ENCODE data around the gene VAV1. TPM values are rescaled to one million over a fixed set of nuclear protein-coding genes. Genes with fewer than 3 reads are reported as not detected.

VAV1 gene, protein sequence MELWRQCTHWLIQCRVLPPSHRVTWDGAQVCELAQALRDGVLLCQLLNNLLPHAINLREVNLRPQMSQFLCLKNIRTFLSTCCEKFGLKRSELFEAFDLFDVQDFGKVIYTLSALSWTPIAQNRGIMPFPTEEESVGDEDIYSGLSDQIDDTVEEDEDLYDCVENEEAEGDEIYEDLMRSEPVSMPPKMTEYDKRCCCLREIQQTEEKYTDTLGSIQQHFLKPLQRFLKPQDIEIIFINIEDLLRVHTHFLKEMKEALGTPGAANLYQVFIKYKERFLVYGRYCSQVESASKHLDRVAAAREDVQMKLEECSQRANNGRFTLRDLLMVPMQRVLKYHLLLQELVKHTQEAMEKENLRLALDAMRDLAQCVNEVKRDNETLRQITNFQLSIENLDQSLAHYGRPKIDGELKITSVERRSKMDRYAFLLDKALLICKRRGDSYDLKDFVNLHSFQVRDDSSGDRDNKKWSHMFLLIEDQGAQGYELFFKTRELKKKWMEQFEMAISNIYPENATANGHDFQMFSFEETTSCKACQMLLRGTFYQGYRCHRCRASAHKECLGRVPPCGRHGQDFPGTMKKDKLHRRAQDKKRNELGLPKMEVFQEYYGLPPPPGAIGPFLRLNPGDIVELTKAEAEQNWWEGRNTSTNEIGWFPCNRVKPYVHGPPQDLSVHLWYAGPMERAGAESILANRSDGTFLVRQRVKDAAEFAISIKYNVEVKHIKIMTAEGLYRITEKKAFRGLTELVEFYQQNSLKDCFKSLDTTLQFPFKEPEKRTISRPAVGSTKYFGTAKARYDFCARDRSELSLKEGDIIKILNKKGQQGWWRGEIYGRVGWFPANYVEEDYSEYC
- polyA plus RNA-seq, result 10 to 100 TPM; 19.4 to 44.8 (median 22.8) TPM

DNA sequence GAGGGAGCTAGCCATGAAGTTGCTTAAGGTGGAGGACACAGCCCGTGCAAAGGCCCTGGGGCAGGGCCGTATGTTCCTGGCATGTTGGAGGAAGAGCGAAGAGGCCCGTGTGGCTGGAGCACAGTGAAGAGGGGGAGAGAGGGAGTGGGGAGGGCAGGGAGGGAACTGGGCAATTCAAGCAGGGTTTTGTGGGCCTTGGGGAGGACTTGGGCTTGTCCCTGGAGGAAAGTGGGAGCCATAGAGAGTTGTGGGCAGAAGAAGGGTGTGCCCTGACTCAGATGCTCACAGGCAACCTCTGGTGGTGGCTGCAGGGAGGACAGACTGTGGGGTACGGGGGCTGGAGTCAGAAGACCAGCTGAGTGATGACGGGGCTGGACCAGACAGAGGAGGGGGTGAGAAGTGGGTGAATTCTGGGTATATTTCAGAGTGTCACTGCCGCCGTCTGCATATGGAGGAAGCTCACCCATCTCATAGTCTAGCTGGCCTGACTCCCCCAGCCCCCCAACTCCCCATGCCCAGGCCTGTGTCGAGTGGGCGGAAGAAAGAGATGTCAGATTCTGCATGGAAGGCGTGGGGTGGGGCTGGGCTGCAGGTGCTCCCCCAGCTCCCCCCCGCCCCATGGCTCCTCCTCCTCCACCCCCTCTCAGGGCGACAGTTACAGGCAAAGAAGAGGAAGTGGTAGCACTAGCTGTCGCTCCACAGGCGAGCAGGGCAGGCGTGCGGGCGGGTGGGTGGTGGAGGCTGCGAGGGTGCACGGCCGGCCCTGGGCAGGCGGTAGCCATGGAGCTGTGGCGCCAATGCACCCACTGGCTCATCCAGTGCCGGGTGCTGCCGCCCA is at the start of gene VAV1:
Gene VAV1 (plus strand): TSS at position 681 of the 838 bp plus-strand sequence. CDS start 100 bp downstream, at position 781.
- Mint-ChIP-seq H3K27me3 (ENCODE audit: low read depth in 3 of 3) (peaks cover 3 to 26% (median 12%) of the 10 kb centered on the region in 3 donors), H3K36me3 (peaks cover 17 to 21% (median 17%) of the 10 kb centered on the region in 3 donors), H3K9me3 (no peaks in the 10 kb centered on the region), H3K27ac (peak within 1 kb of the TSS; percentile 92 to 99 (median 96)), H3K4me1 (peaks cover 58 to 65% of the 10 kb centered on the region in 2 donors), H3K4me3 (peak within 1 kb of the TSS; percentile 87 to 94 (median 91))
- peak; percentile 84 to 88 (median 86) for DNase-seq

DNA sequence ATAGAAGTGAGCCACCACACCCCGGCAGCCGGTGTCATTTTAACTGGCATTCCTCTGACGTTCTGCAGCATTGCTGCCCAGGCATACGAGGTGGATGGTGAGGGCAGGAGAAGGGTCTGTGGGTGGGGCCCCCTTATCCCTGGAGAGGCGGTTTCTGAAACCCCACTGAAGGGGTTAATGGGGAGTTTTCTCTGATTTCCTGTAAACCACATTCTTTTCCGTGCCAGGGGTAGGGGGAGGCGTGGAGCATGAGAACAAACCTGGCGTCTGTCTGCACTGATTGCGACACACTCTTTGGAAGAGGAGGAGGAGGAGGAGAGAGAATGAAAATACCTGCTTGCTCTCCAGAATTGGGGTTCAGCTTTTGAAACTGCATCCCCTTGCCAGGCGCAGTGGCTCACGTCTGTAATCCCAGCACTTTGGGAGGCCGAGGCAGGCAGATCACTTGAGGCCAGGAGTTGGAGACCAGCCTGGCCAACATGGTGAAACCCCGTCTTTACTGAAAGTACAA is 49.3 kb upstream of the VAV1 start:
- H3K27me3 Mint-ChIP-seq (ENCODE audit: low read depth in 3 of 3), result peaks cover 2 to 6% (median 4%) of the 10 kb centered on the region in 3 donors
- no peak for DNase-seq
- H3K4me1 Mint-ChIP-seq, result peaks cover 19 to 24% of the 10 kb centered on the region in 2 donors
- H3K4me3 Mint-ChIP-seq, result peak overlapping the region in 1 of 5 donors; percentile 6
- H3K27ac Mint-ChIP-seq, result no peak overlapping the region
- H3K9me3 Mint-ChIP-seq, result no peaks in the 10 kb centered on the region
- no peaks in the 10 kb centered on the region for H3K36me3 Mint-ChIP-seq

DNA sequence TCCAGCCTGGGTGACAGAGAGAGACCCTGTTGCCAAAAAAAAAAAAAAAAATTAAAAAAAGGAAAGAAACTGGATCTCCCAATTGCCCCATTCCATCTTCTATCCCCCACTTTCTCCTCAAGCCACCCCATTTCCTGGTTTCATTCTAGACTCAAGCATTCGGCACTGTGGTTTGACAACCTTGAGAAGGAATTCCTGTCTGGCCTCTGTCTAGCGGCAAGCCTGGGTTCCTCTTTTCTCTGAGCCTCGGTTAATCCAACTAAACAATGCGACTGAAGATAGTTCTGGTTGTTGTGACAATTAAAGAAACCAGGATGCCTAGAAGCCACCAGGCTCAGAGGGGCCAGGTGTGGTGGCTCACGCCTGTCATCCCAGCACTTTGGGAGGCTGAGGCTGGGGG is 48.8 kb upstream of the VAV1 start:
- peak overlapping the region in 3 of 6 donors; percentile 53 to 68 (median 66) for H3K27ac Mint-ChIP-seq
- H3K36me3 Mint-ChIP-seq, result no peaks in the 10 kb centered on the region
- H3K4me1 Mint-ChIP-seq, result peaks cover 18 to 24% of the 10 kb centered on the region in 2 donors
- H3K4me3 Mint-ChIP-seq, result peak overlapping the region in 1 of 5 donors; percentile 46
- H3K27me3 Mint-ChIP-seq (ENCODE audit: low read depth in 3 of 3), result peaks cover 2 to 4% (median 4%) of the 10 kb centered on the region in 3 donors
- DNase-seq, result peak; percentile 11 to 31 (median 26)
- no peaks in the 10 kb centered on the region for H3K9me3 Mint-ChIP-seq

DNA sequence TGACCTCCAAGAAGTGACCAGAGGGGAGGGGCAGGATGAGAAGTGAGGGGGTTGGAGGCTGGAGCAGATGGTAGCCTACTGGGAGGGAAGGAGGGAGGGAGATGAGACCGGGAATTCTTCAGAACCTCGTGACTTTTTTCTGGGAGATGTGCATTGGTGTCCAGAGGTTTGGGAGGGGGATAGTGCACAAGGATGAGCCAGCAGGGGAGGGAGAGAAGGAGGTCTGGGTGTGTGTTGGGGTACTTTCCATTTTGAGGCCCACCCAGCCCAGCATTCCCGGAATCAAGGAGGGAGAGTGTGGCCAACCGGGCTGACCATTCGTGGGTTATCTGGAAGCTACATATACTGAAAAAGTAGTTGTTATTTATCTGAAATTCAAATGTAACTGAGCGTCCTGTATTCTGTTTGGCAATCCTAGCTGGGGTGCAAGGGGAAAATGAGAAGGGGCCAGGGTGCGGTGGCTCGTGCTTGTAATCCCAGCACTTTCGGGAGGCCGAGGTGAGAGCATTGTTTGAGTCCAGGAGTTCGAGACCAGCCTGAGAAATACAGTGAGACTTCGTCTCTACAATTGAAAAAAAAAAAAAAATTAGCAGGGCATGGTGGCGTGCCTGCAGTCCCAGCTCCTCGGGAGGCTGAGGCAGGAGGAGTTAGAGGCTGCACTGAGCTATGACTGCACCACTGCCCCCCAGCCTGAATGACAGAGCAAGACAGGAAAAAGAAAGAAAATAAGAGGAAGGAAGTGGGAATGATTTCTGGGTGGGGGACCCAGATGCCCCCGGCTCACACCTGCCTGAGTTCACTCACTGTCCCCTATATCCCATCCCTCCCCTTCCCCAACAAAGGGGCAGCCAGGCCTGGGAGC is 47.6 kb upstream of the VAV1 start:
- H3K27me3 Mint-ChIP-seq (ENCODE audit: low read depth in 3 of 3), result peaks cover 2 to 4% (median 4%) of the 10 kb centered on the region in 3 donors
- no peak overlapping the region for H3K27ac Mint-ChIP-seq
- peaks cover 0 to 5% (median 0%) of the 10 kb centered on the region in 3 donors for H3K36me3 Mint-ChIP-seq
- DNase-seq, result no peak
- no peak overlapping the region for H3K4me3 Mint-ChIP-seq
- H3K4me1 Mint-ChIP-seq, result peaks cover 18 to 24% of the 10 kb centered on the region in 2 donors
- no peaks in the 10 kb centered on the region for H3K9me3 Mint-ChIP-seq

DNA sequence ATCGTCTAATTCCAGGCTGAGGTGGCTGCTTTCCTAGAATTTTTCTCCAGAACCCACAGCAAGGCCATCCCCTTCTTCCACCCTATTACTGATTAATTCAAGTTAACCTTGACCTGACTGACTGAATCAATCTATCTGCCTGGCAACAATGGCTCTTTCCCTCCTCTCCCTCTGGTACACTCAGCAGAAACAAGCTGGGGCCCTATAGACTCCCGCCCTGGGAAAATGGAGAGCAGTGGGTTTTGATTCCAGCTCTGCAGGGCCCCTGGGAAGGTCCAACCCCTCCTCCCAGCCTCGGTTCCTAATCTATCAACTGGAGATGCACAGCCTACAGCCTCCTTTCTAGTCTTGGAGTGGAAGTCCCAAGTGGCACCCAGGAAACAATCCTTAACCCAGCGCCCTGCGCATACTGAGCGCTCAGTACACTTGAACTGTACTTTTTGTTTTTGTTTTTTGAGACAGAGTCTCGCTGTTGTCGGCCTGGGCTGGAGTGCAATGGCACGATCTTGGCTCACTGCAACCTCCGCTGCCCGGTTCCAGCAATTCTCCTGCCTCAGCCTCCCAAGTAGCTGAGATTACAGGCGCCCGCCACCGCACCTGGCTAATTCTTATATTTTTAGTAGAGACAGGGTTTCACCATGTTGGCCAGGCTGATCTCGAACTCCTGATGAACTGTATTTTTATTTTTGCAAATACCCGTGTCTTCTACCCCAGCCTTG is 46.8 kb upstream of the VAV1 start:
- H3K4me1 Mint-ChIP-seq, result peaks cover 18 to 24% of the 10 kb centered on the region in 2 donors
- no peaks in the 10 kb centered on the region for H3K9me3 Mint-ChIP-seq
- H3K27me3 Mint-ChIP-seq (ENCODE audit: low read depth in 3 of 3), result peaks cover 0 to 3% (median 2%) of the 10 kb centered on the region in 3 donors

DNA sequence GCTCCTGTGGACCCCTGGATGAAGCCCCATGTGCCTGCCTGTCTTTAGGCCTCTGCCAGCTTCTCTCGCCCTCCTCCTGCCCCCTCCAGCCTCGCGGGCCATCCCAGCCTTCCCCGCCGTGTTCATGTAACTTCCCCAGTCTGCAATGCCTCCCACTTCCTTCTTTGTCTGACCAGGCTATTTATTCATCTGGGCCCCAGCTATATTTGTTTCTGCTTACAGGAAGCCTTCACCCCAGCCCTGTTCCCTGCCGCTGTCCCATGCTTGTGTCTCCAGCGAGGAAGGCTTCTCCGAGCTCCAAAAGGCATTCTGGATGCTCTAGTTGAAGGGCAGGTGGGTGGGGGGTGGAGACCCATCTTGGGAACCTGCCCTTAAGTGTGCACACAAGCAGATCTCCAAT is 44.2 kb upstream of the VAV1 start:
- Mint-ChIP-seq H3K4me3 (no peak overlapping the region), H3K27me3 (ENCODE audit: low read depth in 3 of 3) (peaks cover 0 to 3% (median 2%) of the 10 kb centered on the region in 3 donors), H3K36me3 (peaks cover 4 to 15% (median 5%) of the 10 kb centered on the region in 3 donors), H3K27ac (no peak overlapping the region), H3K4me1 (peaks cover 6 to 11% of the 10 kb centered on the region in 2 donors), H3K9me3 (no peaks in the 10 kb centered on the region)
- no peak for DNase-seq

More for the DNA sequence above, 46.8 kb upstream of the VAV1 start:
- H3K27ac Mint-ChIP-seq, result no peak overlapping the region
- no peak overlapping the region for H3K4me3 Mint-ChIP-seq
- H3K36me3 Mint-ChIP-seq, result peaks cover 0 to 7% (median 0%) of the 10 kb centered on the region in 3 donors
- DNase-seq, result no peak

DNA sequence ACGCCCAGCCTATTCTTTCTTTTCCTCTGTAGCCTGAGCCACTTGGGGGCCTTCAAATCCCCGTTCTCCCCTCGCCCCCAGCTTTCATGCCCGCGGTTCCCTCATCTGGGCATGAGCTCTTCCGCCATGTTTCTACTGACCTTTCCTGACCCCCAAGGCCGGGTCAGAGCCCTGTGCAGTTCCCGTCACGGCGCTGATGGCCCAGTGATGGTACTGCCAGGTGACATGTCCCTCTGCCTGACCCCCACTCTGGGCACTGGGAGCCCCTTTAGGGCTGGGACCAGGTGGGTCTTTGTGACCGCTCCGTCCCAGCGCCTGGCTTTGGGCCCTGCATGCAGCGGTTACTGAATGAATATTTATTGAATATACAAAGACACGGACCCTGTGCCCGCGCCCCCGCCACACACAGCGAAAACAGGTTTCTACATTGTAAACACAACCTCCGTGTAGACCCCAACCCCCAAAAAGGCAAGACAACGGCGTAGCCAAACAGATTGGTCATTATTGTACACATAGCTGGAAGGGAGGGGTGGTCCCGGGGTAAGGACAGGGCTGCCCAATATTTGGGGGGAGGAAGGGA is 42.8 kb upstream of the VAV1 start:
- Mint-ChIP-seq H3K4me1 (peaks cover 0 to 7% of the 10 kb centered on the region in 2 donors), H3K4me3 (no peak overlapping the region), H3K9me3 (no peaks in the 10 kb centered on the region), H3K27ac (no peak overlapping the region), H3K36me3 (peaks cover 4 to 19% (median 9%) of the 10 kb centered on the region in 3 donors), H3K27me3 (ENCODE audit: low read depth in 3 of 3) (peaks cover 0 to 3% (median 2%) of the 10 kb centered on the region in 3 donors)
- no peak for DNase-seq

DNA sequence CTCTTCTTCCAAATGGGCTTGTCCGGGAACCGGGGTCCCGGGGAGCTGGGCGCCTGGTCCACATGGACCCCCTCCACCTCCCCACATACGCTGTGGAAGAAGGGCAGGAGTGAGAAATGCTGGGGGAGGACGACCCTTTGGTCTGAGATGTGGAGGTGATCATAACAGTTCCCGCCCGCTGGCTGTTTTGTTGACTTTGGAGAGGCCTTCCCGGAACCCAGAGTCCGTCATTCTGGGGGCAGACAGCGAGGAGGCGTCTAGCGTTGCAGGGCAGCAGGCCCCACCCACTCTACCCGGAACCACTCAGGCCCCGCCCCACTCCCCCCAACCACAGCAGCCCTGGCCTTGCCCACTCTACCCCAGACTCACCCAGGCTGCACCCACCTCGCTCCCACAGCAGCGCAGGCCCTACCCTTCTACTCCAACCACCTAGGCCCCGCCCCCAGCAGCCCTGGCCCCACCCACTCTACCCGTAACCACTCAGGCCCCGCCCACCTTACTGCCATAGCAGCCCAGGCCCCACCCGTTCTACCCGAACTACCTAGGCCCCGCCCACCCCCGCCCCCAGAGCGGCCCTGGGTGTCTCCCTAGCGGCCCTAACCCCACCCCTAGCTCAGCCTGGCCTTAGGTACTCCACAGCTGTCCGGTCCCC is 42.2 kb upstream of the VAV1 start:
- peaks cover 4 to 19% (median 9%) of the 10 kb centered on the region in 3 donors for H3K36me3 Mint-ChIP-seq
- peaks cover 0 to 5% of the 10 kb centered on the region in 2 donors for H3K4me1 Mint-ChIP-seq
- no peak overlapping the region for H3K27ac Mint-ChIP-seq
- no peak overlapping the region for H3K4me3 Mint-ChIP-seq
- peaks cover 0 to 4% (median 2%) of the 10 kb centered on the region in 3 donors for H3K27me3 Mint-ChIP-seq (ENCODE audit: low read depth in 3 of 3)
- no peak for DNase-seq
- H3K9me3 Mint-ChIP-seq, result no peaks in the 10 kb centered on the region

DNA sequence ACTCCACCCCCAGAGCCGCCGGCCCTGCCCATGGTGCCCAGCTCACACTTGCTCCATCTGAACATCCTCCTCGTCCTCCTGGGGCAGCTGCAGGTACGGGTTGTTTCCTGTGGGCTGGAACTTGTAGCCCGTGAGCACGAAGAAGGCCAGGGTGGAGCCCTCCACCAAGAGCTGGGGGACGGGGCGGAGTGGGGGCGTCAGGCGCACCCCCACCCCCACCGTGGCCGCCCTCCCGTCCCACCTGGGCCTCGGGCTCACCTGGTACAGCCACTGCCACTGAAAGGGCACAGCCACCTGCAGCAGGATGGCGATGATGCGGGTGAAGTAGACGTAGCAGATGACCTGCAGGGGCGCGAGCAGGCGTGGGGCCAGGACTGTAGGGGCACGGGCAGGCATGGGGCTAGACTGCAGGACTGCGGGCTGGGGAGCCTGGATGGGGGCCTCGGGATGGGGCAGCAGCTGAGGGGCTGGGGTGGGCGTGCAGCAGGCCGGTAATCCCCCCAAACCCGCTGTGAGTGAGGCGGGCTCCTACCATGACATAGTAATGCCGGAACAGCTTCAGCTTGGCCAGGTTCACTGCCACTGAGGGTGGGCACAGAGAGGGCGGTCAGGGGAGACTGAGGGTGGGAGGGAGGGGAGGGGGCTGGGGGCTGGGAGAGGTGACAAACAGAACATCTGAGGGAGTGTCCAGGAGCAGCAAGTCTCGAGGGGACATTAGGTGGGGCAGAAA is 41.4 kb upstream of the VAV1 start:
- H3K27ac Mint-ChIP-seq, result no peak overlapping the region
- peaks cover 4 to 19% (median 9%) of the 10 kb centered on the region in 3 donors for H3K36me3 Mint-ChIP-seq
- H3K4me1 Mint-ChIP-seq, result peaks cover 4 to 6% of the 10 kb centered on the region in 2 donors
- DNase-seq, result no peak
- no peak overlapping the region for H3K4me3 Mint-ChIP-seq
- no peaks in the 10 kb centered on the region for H3K9me3 Mint-ChIP-seq
- H3K27me3 Mint-ChIP-seq (ENCODE audit: low read depth in 3 of 3), result peaks cover 0 to 4% (median 0%) of the 10 kb centered on the region in 3 donors

DNA sequence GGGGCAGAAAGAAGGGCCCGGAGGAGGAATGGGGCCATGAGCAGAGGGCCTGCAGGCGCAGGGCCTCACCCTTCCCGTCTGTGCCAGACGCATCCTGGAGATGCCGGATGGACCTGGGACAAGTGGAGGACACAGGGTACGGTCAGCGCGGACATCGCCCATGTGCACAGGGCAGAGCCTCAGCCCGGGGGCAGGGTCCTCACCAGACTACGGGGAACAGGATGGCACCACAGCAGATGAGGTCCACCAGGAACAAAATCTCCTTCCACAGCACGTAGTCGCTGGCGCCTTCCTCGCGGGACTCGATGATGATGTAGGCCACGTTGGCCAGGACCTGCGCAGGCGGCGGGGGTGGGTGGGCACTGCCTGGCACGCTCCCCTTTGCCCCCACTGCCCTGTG is 40.7 kb upstream of the VAV1 start:
- no peak overlapping the region for H3K4me3 Mint-ChIP-seq
- peaks cover 0 to 10% (median 0%) of the 10 kb centered on the region in 3 donors for H3K27me3 Mint-ChIP-seq (ENCODE audit: low read depth in 3 of 3)
- no peak for DNase-seq

More for the DNA sequence above, 40.7 kb upstream of the VAV1 start:
- peaks cover 4 to 19% (median 9%) of the 10 kb centered on the region in 3 donors for H3K36me3 Mint-ChIP-seq
- H3K4me1 Mint-ChIP-seq, result peaks cover 12 to 13% of the 10 kb centered on the region in 2 donors
- H3K9me3 Mint-ChIP-seq, result no peaks in the 10 kb centered on the region
- no peak overlapping the region for H3K27ac Mint-ChIP-seq
